Keratinocyte (primary cell): Measurements from ENCODE around the gene CFHR5.
"Not testable (repeated sequence)": the region's sequence is repeated elsewhere in the genome, so short reads cannot be mapped to it uniquely, and the experiment has no call there.

Experiments
- EZH2 ChIP-seq: IDR thresholded peaks from one replicate; pipeline ENCODE4 v1.6.1; 2012; ENCODE audit warnings: inconsistent platforms, mild to moderate bottlenecking, low read length, moderate library complexity
- TF ChIP-seq, protein P1 (sequence below), 3 experiments: IDR thresholded peaks in 1 of 3; conservative IDR thresholded peaks in 1 of 3; optimal IDR thresholded peaks in 1 of 3; 2 replicates in 2 of 3; 3 replicates in 1 of 3; pipeline versions ENCODE3 to v1.5.1; 2011; ENCODE audit warnings: low read length in 3 of 3, mild to moderate bottlenecking in 3 of 3, moderate library complexity in 2 of 3, control low read depth in 1 of 3, inconsistent platforms in 1 of 3; ENCODE audit not compliant: insufficient read depth in 2 of 3; ENCODE audit errors: extremely low read depth in 1 of 3

DNA sequence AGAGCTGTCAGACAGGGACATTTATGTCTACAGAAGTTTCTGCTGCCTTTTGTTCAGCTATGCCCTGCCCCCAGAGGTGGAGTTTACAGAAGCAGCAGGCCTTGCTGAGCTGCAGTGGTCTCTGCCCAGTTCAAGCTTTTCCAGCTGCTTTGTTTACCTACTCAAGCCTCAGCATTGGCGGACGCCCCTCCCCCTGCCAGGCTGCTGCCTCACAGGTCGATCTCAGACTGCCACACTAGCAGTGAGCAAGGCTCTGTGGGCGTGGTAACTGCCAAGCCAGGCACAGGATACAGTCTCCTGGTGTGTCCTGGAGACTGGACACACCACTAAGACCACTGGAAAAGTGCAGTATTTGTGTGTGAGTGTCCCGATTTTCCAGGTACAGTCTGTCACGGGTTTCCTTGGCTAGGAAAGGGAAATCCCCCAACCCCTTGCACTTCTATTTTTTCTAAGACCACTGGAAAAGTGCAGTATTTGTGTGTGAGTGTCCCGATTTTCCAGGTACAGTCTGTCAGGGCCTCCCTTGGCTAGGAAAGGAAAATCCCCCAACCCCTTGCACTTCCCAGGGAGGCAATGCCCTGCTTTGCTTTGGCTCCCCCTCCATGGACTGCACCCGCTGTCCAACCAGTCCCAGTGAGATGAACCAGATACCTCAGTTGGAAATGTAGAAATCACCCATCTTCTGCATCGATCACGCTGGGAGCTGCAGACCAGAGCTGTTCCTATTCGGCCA lies 14.7 kb downstream of the CFHR5 start:
- TF ChIP-seq, protein P1, sequence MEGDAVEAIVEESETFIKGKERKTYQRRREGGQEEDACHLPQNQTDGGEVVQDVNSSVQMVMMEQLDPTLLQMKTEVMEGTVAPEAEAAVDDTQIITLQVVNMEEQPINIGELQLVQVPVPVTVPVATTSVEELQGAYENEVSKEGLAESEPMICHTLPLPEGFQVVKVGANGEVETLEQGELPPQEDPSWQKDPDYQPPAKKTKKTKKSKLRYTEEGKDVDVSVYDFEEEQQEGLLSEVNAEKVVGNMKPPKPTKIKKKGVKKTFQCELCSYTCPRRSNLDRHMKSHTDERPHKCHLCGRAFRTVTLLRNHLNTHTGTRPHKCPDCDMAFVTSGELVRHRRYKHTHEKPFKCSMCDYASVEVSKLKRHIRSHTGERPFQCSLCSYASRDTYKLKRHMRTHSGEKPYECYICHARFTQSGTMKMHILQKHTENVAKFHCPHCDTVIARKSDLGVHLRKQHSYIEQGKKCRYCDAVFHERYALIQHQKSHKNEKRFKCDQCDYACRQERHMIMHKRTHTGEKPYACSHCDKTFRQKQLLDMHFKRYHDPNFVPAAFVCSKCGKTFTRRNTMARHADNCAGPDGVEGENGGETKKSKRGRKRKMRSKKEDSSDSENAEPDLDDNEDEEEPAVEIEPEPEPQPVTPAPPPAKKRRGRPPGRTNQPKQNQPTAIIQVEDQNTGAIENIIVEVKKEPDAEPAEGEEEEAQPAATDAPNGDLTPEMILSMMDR (optimal IDR thresholded peaks at IDR 0.05 in 1 of 3, IDR thresholded peaks at IDR 0.05 in 1 of 3, conservative IDR thresholded peaks at IDR 0.05 in 1 of 3; ENCODE audit: extremely low read depth in 1 of 3, insufficient read depth in 2 of 3, low read length in 3 of 3) = not testable (repeated sequence)
- not testable (repeated sequence) for TF ChIP-seq EZH2
